GM21526 (cell line): ENCODE measurements around the gene FAM120C.

ENCODE experiments used
- ATAC-seq: cut with Tn5 transposase; IDR thresholded peaks from one replicate; pipeline ENCODE4 v1.9.1; 2021; ENCODE audit warnings: moderate library complexity; ENCODE audit not compliant: unreplicated experiment, low FRiP score

FAM120C gene

DNA sequence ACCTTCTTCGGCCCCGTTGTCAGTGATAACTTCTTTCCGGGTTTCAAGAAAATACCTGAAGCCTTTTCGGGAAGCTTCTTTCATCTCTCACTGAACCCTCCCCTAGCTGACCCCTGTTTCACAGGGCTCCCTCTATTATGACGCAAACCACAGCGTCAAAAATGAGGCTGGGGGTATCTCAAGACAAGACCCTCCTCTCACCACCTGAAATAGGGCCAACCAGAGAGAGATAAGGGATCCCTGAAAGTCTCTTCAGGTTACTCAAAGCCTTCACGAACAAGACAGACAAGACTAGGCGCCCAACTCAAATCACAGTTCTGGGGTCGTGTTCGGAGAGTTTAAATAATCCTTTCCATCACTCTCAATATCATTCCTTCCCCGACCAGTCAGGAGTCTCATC lies 140.0 kb downstream of the FAM120C start:
- ATAC-seq = no peak

DNA sequence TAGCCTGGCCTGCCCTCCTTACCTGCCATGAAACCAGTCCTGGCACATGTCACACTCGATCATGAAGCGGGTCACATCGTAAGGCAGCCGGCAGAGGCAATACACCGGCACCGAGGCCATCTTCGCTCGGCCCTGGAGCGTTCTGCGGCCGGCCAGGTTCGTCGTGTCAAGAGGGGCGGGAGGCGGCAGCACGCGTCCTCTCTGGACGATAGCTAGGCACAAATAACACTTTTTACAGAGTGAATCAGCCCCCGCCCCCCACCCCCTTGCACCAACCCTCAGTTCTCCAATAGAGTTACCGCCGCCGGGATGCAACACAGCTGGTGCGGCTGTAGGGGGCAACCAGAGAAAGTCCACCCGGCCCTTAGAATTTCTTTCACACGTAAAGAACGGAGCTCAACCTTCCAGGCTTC lies 140.4 kb downstream of the FAM120C start:
- no peak for ATAC-seq

DNA sequence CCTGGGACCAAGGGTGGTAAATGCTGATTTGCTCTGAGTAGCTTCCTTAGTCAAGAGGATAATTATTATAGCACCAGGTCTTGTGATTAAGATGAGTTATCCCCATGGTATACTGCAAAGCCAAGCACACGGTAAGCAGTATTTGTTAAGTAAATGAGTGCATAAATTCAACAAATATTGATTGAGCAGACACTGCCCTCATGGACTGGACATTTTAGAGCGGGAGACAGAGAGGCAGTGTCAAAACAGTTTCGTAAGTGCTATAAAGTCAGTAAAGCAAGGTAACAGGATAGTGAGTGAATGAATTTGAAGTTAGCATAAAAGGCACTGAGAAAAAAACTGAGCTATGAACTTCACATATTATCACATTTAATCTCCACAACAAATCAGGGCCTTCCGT lies 152.7 kb downstream of the FAM120C start:
- no peak for ATAC-seq

DNA sequence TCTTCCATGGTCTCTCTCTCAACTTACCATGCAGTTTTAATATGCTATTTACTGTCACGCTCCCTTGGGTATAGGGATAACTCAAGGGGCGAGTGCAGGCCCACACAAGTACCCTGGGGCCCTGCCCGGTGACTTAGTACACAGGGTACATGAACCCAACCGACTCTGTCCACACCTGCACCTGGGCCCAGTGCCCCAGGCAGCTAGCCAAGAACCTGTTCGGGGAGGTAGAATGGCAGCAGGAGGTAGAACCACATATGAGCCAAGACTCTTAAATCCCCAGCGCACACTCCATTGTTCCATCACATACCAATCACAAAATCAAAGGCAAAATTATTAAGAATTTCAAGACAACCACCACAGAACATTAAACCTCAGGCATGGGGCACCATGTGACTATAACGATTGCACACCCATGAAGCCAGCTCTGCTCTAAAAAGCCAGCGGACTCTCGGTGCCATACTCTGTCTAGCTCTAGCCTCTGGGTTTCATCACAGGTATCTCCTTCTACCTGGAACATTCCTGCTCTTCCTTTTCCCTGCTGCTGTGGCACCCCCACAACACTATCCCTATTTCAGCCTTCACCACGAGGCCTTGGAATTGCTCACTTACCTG lies 153.4 kb downstream of the FAM120C start:
- no peak for ATAC-seq

DNA sequence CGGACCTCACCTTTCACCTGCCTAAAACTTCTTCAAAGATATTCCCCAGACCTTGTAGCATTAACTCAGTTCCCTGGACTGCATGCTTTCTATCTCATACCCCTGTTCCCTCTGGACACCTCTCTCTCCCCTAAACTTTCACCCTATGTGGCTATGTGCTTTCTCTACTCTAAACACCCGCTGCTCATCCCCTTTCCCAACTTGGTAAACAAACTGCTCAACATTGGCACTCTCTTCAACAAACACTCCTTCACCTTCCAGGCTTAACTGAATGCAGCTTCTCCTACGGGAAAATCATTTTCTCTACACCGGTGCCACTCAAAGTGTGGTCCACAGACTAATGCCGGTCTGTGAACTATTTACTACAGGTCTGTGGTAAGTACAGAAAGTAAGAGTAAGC lies 158.7 kb downstream of the FAM120C start:
- ATAC-seq = no peak
